ENCODE data around the gene SCN3A. TPM values are rescaled to one million over a fixed set of nuclear protein-coding genes. Genes with fewer than 3 reads are reported as not detected.

SCN3A gene
- total and polyA plus RNA-seq, 8 donors = under 0.01 to 12.5 (median 0.87) TPM; not detected in 1

GRCh38 chr2:165149439-165149838, 54.4 kb downstream of the SCN3A start:
- 76 to 85% (median 82%) methylated on average over 5 of the region's 5 CpGs for WGBS, 5 donors
- no peaks in the 10 kb centered on the region for H3K9me3 ChIP-seq
- no peaks in the 10 kb centered on the region for H3K4me1 ChIP-seq
- no peak for TF ChIP-seq EP300 (IDR thresholded peaks at IDR 0.05)
- no peak for TF ChIP-seq POLR2A (IDR thresholded peaks at IDR 0.05)
- no peak for TF ChIP-seq POLR2AphosphoS5 (IDR thresholded peaks at IDR 0.05)
- no peak for TF ChIP-seq CTCF (IDR thresholded peaks at IDR 0.05)
- no peak overlapping the region for H3K27ac ChIP-seq
- DNase-seq = peak in 1 of 2 donors; percentile 44
- intact Hi-C loops (cut with DNase I; ENCODE audit: low total_unique reads) = no loop called here
- no peaks in the 10 kb centered on the region for H3K36me3 ChIP-seq
- H3K27me3 ChIP-seq = no peaks in the 10 kb centered on the region
- H3K4me3 ChIP-seq = no peak overlapping the region

- H3K36me3 ChIP-seq = no peaks in the 10 kb centered on the region
- intact Hi-C loops (cut with DNase I; ENCODE audit: low total_unique reads) = no loop called here
- TF ChIP-seq CTCF (IDR thresholded peaks at IDR 0.05) (no peak), EP300 (IDR thresholded peaks at IDR 0.05) (no peak), POLR2AphosphoS5 (IDR thresholded peaks at IDR 0.05) (no peak), POLR2A (IDR thresholded peaks at IDR 0.05) (no peak)
- no peaks in the 10 kb centered on the region for H3K9me3 ChIP-seq
- no peaks in the 10 kb centered on the region for H3K27me3 ChIP-seq
- no peak overlapping the region for H3K4me3 ChIP-seq
- DNase-seq = no peak
- H3K4me1 ChIP-seq = no peaks in the 10 kb centered on the region
- WGBS, 5 donors = 13 to 25% (median 17%) methylated on average over 4 of the region's 4 CpGs
- no peak overlapping the region for H3K27ac ChIP-seq
These were observed 56.4 kb downstream of the SCN3A start for GRCh38 chr2:165147186-165148045.

- WGBS, 5 donors = 82 to 86% (median 85%) methylated on average over 1 of the region's 1 CpG
- H3K9me3 ChIP-seq = no peaks in the 10 kb centered on the region
- intact Hi-C loops (cut with DNase I; ENCODE audit: low total_unique reads) = no loop called here
These were observed 59.5 kb downstream of the SCN3A start for GRCh38 chr2:165144315-165144714.

More at GRCh38 chr2:165144315-165144714, 59.5 kb downstream of the SCN3A start:
- Histone ChIP-seq H3K27me3 (no peaks in the 10 kb centered on the region), H3K4me3 (no peak overlapping the region), H3K4me1 (no peaks in the 10 kb centered on the region), H3K36me3 (no peaks in the 10 kb centered on the region), H3K27ac (no peak overlapping the region)
- DNase-seq = no peak
- TF ChIP-seq CTCF (IDR thresholded peaks at IDR 0.05) = no peak
- no peak for TF ChIP-seq POLR2A (IDR thresholded peaks at IDR 0.05)
- TF ChIP-seq POLR2AphosphoS5 (IDR thresholded peaks at IDR 0.05) = no peak
- TF ChIP-seq EP300 (IDR thresholded peaks at IDR 0.05) = no peak

Data from stomach (tissue), 9 donors.